ENCODE data around the gene ACTL6B. TPM values are rescaled to one million over a fixed set of nuclear protein-coding genes. Genes with fewer than 3 reads are reported as not detected.

Gene ACTL6B
- total RNA-seq, 1 experiment from 2014 or later = not detected

DNA sequence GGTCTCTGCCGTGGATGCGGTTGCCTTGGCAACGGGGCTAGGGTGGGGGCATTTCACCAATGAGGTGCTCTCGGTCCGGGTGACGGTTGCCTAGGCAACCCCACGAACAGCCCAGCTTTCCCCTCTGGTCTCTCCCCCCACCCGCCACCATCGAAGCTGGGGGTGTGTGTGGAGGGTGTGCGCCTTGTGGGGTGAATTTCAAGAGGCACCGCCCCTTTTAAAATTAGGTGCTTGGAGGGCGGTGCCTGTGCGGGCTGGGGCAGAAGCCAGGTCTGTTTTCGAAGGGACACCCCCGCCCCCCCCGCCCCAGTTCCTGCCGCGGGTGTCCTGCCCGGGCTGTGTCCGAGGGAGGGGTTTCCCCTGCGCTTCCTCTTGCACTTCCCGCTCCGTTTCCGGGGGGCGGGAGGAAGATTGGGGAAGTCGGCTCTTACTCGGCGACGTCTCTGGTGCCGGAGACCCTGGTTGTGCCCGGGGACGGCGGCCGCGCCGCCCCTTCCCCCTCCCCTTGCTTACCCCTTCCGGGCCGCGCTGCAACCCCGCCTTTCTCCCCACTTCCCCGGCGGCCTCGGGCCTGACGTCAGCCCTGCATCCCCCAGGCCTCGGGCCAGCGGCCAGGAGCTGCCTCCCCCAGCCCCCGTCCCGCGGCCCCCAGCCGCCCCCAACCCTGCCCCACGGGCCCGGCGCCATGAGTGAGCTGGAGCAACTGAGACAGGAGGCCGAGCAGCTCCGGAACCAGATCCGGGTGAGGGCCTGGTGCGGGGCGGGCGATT, 19.5 kb upstream of the ACTL6B start:
- intact Hi-C loops (cut with micrococcal nuclease; ENCODE audit: unreplicated experiment) = no loop called here
- H3K4me1 ChIP-seq (replicated peaks; ENCODE audit: insufficient read depth) = no peaks in the 10 kb centered on the region; the same call in 1 of the 2 replicates
- peak overlapping the region; percentile 99; the same call in 1 of the 2 replicates for H3K4me3 ChIP-seq
- peaks cover 24% of the 10 kb centered on the region; the same call in 1 of the 2 replicates for H3F3A ChIP-seq (ENCODE audit: insufficient read depth, low read depth)
- no peaks in the 10 kb centered on the region for H3K27me3 ChIP-seq (ENCODE audit: insufficient read depth, low read depth)
- H3K27ac ChIP-seq = no peak overlapping the region
- H3K9me2 ChIP-seq (ENCODE audit: insufficient read depth) = no peaks in the 10 kb centered on the region
- ChIA-PET CTCF (interaction anchor here (0.7 kb wide), 1 partner anchor 114 kb away, joined by 7 read pairs; no protein-coding TSS in a partner anchor), POLR2A (ENCODE audit: unreplicated experiment) (interaction anchor here (0.5 kb wide), 1 partner anchor 720 kb away, joined by 8 read pairs; no protein-coding TSS in a partner anchor)
- peaks cover 34% of the 10 kb centered on the region for H4K20me1 ChIP-seq (ENCODE audit: insufficient read depth)
- BruUV-seq (replicated peaks) = no TSS peak
- peak overlapping the region; percentile 81 for H3K4me2 ChIP-seq
- H3K9me3 ChIP-seq (ENCODE audit: insufficient read depth, low read depth) = no peaks in the 10 kb centered on the region
- peaks cover 24% of the 10 kb centered on the region for H3K79me2 ChIP-seq (ENCODE audit: low read depth)
- peaks cover 13% of the 10 kb centered on the region; the same call in 1 of the 2 replicates for H3K36me3 ChIP-seq (ENCODE audit: low read depth)
- no peak overlapping the region for H2AFZ ChIP-seq
- peak in 1 of 2 experiments; percentile 51 for DNase-seq
- TF ChIP-seq, protein P1, sequence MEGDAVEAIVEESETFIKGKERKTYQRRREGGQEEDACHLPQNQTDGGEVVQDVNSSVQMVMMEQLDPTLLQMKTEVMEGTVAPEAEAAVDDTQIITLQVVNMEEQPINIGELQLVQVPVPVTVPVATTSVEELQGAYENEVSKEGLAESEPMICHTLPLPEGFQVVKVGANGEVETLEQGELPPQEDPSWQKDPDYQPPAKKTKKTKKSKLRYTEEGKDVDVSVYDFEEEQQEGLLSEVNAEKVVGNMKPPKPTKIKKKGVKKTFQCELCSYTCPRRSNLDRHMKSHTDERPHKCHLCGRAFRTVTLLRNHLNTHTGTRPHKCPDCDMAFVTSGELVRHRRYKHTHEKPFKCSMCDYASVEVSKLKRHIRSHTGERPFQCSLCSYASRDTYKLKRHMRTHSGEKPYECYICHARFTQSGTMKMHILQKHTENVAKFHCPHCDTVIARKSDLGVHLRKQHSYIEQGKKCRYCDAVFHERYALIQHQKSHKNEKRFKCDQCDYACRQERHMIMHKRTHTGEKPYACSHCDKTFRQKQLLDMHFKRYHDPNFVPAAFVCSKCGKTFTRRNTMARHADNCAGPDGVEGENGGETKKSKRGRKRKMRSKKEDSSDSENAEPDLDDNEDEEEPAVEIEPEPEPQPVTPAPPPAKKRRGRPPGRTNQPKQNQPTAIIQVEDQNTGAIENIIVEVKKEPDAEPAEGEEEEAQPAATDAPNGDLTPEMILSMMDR (conservative IDR thresholded peaks at IDR 0.05) = no peak
- TF ChIP-seq EZH2 (IDR thresholded peaks at IDR 0.05; ENCODE audit: low read depth) = no peak

DNA sequence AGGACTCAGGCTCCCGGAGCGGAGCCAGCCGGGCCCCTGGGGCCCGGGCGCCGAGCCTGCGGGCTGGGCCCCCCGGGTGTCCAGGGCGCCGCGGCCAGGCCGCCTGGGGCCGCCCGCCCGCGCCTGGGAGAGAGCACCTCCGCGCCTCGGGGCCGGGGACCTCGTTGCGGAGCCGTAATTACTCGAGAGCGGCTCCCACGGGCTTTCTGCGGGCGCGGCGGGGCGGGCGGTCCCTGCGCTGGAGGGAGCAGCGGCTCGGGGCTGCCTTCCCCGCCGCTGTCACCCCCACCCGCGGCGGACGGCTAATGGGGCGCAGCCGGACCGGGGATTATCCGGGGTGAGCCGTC, 18.8 kb upstream of the ACTL6B start:
- intact Hi-C loops (cut with micrococcal nuclease; ENCODE audit: unreplicated experiment) = no loop called here

DNA sequence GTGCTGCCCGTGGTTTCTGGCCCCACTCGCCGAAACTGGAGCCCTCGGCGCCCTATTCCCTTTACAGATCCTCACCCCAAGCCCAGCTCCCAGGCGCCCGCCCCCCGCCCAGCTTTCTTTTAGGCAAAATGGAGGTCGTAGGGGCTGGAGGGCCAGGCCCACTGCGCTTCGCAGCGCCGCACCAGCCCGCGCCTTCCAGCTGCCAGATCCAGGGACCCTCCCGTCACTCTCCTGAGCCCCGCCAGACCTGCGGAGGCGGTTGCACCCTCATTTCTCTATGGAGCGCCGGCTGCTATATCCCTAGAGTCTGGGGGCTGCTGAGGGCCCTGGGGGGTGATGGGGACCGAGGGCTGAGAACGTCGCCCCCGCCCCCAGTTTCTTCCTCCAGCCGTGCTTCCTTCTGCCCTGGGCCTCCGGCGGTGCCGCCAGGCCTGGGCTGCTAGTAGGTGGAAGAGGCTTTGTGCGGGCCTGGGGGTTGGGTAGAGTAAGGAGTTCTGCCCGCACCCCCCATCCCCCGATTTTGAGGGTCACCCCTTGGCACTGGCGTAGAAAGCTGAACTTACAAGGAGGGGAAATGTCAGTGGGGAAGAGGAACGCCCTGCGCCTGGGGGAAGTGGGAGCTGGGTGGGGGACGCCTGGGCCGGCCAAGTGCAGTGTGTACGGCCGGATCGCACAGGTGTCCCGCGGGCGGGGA, 18.3 kb upstream of the ACTL6B start:
- Histone ChIP-seq H3K4me1 (replicated peaks; ENCODE audit: insufficient read depth) (no peaks in the 10 kb centered on the region; the same call in 1 of the 2 replicates), H3K4me2 (peak overlapping the region; percentile 81), H3K9me2 (ENCODE audit: insufficient read depth) (no peaks in the 10 kb centered on the region), H4K20me1 (ENCODE audit: insufficient read depth) (peaks cover 29% of the 10 kb centered on the region), H2AFZ (peak overlapping the region; percentile 73), H3K79me2 (ENCODE audit: low read depth) (peaks cover 24% of the 10 kb centered on the region), H3K27me3 (ENCODE audit: insufficient read depth, low read depth) (no peaks in the 10 kb centered on the region), H3K27ac (no peak overlapping the region), H3K36me3 (ENCODE audit: low read depth) (peaks cover 13% of the 10 kb centered on the region; the same call in 1 of the 2 replicates), H3F3A (ENCODE audit: insufficient read depth, low read depth) (peaks cover 13% of the 10 kb centered on the region; the same call in 1 of the 2 replicates), H3K9me3 (ENCODE audit: insufficient read depth, low read depth) (no peaks in the 10 kb centered on the region), H3K4me3 (peak overlapping the region; percentile 99)
- intact Hi-C loops (cut with micrococcal nuclease; ENCODE audit: unreplicated experiment) = loop anchor here (5.0 kb wide), 1 partner anchor 47 kb away; no protein-coding TSS in a partner anchor
- POLR2A ChIA-PET (ENCODE audit: unreplicated experiment) = no interaction called here
- BruUV-seq (replicated peaks) = TSS peak; percentile 34
- TF ChIP-seq, protein P1 (conservative IDR thresholded peaks at IDR 0.05) = no peak
- no peak for TF ChIP-seq EZH2 (IDR thresholded peaks at IDR 0.05; ENCODE audit: low read depth)
- no peak for DNase-seq
- CTCF ChIA-PET = interaction anchor here (0.5 to 0.6 kb wide), 2 partner anchors 86 to 447 kb away, joined by 3 to 8 read pairs; no protein-coding TSS in a partner anchor

More for the DNA sequence above, 18.8 kb upstream of the ACTL6B start:
- Histone ChIP-seq H3F3A (ENCODE audit: insufficient read depth, low read depth) (peaks cover 18% of the 10 kb centered on the region; the same call in 1 of the 2 replicates), H3K79me2 (ENCODE audit: low read depth) (peaks cover 24% of the 10 kb centered on the region), H3K4me3 (peak overlapping the region; percentile 99; the same call in 1 of the 2 replicates), H3K36me3 (ENCODE audit: low read depth) (peaks cover 13% of the 10 kb centered on the region; the same call in 1 of the 2 replicates), H3K9me3 (ENCODE audit: insufficient read depth, low read depth) (no peaks in the 10 kb centered on the region), H3K4me1 (replicated peaks; ENCODE audit: insufficient read depth) (no peaks in the 10 kb centered on the region; the same call in 1 of the 2 replicates), H4K20me1 (ENCODE audit: insufficient read depth) (peaks cover 30% of the 10 kb centered on the region), H3K4me2 (peak overlapping the region; percentile 81), H2AFZ (no peak overlapping the region), H3K27me3 (ENCODE audit: insufficient read depth, low read depth) (no peaks in the 10 kb centered on the region), H3K9me2 (ENCODE audit: insufficient read depth) (no peaks in the 10 kb centered on the region), H3K27ac (no peak overlapping the region)
- no peak for DNase-seq
- ChIA-PET POLR2A (ENCODE audit: unreplicated experiment) (no interaction called here), CTCF (interaction anchor here (0.5 to 0.6 kb wide), 2 partner anchors 86 to 446 kb away, joined by 3 to 8 read pairs; no protein-coding TSS in a partner anchor)
- no TSS peak for BruUV-seq (replicated peaks)
- no peak for TF ChIP-seq EZH2 (IDR thresholded peaks at IDR 0.05; ENCODE audit: low read depth)
- TF ChIP-seq, protein P1 (conservative IDR thresholded peaks at IDR 0.05) = no peak

Data from PC-9 (cell line).